SW480 (cell line): ENCODE data around the gene IFIH1.

Source experiments
- DNase-seq: peaks from one replicate; pipeline ENCODE4 v3.0.0-alpha.2; 2016; ENCODE audit warnings: low spot score

Gene IFIH1

DNA sequence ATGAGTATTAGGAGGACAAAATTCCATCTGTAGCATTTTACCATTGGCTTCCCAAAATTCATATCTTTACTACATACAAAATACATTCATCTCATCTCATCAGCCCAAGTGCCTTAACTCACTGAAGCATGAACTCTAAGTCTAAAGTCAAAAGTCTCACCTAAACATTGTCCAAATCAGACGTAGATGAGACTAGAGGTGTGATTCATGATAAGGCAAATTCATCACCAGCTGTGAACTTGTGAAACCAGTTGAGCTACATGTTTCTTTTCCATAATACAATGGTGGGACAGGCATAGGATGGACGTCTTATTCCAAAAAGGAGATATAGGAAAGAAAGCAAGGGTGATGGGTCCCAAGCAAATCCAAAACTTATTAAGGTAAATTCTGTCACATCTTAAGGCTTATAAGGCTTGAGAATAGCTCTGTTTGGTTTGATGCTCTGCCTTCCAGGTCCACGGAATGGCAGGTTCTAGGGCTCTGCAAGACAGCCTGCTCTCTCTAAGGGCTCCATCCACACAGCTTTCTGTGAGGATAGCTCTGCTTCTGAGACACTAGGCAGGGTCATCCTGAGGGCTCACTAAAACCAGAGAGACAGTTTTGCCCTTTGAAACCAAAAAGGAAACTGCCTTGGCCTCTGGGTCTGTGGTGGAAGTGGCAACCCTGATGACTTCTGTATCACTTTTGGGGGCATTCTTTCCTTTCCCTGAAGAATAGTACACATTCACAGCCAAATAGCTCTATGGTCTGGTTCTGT lies 9.6 kb downstream of the IFIH1 start:
- no peak for DNase-seq

DNA sequence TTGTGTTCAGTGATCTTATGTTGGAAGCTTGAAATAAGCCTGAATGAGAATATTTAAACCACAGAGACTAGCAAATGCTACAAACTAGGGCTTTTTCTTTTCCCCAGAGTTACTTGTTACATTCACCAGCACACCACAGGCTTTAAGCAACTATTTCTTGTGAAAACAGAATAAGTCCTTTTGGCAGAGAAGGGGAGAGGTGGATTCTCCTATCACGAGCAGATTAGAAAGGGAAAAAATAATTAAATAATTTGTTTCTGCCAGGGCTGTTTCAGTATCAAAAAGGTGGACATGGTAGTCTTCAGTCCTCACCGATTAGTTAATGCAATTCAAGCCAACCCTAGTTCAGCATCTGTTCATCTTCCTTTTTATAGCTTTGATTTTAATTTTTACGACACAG lies 12.6 kb downstream of the IFIH1 start:
- DNase-seq, result no peak

DNA sequence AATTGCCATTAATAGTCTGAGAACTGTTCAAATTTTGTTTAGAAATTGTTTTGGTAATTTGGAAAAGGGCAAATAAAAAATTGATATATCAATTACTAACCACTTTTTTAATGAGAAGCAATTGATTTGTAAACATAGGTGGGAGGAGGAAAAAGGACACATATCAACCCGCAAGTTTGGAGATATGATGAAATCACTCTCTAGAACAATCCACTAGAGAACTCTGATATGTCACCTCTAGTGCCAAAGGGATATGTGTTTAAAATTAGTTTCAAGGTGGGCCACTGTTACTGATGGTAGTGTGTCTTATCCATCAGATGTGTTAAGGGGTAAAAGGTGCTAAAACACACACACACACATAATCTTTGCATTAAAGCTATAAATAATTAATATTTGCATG lies 16.6 kb downstream of the IFIH1 start:
- DNase-seq, result no peak

DNA sequence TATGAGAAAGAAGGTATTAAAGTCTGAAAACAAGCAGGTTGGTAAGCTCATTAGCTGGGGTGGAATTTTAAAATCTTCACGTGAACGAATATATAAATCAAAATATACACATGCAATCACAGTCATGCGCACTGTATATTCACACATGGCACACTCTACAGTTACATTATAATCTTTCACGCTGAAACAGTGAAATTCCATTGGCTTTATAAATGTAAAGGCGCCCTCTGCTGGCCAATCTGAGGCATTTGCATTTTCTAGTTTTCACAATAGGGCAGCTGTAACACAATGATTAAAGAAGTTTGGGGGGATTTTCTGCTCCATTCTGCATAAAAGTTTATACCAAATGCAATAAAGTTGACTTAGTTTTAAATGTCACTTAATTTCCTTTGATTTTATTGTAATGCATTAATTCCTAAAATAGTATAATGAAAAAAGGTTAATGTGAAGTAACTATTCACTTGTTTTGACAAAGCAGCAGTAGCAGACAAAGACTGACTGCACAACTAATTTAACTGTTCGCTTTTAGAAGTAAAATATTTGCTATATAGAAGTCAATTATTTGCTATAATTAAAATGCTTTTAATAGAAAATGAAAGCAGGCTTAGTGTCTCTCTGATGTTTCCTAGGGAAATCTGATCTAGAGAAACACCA lies 17.2 kb downstream of the IFIH1 start:
- DNase-seq, result peak; percentile 62

DNA sequence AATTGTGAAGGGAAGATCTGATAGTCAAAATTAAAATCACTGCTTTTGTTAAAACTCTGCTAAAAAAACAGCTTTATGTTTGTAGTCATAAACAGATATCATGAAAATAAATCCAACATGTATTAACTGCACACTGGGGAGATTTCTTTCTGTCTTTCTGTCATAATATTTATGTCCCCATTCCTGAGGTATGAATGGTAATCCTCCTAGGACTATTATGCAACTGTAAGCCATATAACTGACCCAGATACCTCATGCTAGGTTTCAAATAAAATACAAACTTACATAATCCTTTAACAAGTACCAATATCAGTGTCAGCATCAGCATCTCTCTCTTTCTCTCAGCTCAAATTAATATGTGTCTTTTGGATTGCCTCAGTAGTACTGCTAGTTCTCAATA lies 18.2 kb downstream of the IFIH1 start:
- DNase-seq, result no peak

DNA sequence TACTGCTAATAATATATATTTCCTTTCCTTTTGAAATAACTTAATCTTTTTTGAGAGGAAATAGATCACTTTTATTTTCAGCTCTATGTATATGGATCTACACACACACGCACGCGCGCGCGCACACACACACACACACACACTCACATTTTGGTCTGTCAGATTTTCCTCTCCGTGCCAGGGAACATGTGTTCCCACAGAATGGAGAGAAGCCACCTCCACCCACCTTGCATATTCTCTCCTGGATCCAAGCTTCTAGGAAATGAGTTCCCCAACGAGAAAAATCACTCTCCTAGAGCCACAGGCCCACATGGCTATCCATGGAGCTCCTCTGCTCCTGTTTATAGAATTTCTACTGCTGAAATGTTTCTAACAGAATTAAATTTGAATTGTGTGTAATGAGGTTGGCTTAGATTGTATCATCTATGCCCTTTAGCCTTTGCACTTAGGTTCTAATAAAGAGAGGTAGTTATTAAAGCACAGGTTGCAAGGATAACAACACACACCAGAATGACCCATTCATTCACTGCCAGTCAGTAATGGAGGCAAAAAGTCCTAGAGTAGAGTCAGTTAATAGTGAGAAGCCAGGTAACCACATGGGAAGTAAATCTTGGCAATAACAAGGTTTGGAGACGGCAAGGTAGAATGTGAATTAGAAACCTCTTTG lies 19.7 kb downstream of the IFIH1 start:
- no peak for DNase-seq

DNA sequence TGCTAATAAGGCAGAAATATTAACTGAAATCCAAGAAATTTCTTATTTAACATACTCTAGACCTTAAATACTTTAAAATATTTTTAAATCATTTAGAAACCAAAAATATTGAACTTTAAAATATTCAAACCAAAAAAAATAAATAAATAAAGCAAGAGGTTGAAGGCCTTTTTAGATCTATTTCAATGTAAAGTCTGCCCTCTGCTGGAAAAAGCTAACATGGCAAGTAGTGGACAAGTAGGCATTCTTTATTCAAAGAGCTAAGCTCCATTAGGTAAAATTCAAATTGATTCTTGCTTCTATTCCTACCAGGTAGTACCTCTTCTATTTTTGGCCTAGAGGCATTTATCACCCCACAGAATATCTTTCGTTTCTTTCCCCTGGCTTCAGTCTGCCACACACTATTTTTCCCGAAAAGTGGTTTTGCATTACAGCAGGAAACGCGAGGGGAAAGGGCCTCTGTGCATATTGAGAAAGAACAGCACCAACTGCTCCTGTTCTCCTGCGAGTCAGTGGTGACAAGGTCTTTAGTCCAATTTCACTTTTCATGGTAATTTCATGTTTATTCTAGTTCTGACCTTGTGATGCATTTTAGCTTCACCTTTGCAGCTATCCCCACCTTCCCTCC lies 20.4 kb downstream of the IFIH1 start:
- peak; percentile 79 for DNase-seq

DNA sequence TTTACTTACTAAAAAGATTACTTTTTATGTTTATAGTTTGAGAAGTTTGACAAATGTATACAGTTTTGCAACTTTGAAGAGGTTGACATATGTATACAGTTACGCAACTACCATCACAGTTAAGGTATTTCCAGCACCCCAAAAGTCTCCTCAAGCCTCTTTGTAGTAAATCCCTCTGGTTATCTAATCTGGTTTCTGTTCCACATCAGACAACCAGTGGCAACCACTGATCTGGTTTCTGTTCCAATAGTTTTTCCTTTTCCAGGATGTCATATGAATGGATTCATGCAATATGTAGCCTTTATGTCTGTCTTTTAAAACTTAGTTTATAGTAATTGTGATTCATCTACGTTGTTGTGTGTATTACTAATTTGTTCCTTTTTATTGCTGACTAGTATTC lies 23.5 kb downstream of the IFIH1 start:
- no peak for DNase-seq

DNA sequence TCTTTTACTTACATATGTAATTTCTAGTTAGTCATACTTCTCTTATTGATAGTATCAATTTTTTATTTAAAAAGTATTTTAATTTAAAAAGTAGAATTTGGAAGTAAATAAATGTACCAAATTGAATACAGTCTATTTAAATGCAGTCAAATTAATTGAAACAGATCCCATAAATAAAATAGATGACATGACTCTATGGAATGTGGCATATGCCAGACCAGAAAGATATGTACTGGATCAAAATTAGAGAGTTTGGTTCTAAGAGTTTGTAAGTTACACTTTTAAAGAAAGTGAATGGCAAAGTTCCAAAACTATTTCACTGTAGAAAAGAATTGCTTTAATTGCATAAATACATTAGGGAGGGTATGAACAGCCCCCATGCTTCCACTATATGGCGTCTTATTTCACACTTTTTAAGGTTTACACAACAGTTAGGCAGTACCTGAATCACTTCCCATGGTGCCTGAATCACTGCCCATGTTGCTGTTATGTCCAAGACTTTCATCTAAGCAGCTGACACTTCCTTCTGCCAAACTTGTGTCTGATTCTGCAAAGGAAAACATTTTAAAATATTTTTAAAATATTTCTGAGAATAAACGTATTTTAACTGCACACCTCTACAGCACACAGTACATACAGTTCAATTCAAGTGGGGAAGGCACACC lies 25.2 kb downstream of the IFIH1 start:
- no peak for DNase-seq

DNA sequence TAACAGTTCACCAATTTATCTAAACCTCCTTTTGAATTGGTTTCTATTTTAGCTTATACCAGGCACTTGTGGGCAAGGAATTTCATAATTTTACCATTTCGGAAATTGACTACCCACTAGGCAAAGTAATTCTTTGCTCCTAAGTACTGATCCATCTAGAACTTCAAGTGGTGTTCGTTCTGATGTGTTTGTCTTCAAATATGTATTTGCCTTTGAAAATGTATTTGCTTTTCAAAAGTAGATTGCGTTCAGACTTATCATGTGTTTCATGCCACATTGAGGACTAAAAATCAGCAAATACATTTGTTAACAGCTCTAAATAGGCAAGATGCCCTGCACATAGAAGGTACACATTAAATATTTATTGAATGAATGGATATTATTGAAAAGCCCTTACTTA lies 26.7 kb downstream of the IFIH1 start:
- no peak for DNase-seq

DNA sequence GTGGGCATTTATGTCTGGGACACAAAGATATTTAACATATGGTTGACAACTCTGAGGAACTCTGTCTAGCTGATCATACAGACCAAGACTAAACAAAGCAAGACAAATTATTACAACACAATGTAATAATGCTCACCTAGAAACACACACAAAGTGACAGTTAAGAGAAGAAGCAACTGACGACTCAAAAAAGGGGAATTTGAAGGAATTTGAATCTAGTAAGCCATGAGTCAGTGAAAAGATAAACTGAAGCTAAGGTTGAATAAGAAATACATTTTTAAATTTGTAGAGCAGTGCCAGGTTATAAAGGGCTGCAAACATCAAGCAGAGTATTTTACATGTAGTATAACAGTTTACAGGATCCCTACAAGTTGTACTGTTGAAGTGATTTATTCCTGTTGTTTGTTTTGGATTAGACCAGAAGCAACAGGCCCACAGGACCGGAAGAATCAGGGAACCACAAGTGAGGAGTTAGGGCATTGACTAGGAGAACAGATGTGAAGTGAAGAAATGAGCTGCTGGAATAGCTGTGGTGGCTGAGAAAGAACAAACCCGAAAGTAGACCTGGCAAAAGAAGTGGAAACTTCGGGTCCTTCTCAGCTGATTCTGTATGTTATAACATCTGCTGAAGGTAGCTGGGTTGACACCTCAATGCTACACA lies 35.6 kb downstream of the IFIH1 start:
- no peak for DNase-seq

DNA sequence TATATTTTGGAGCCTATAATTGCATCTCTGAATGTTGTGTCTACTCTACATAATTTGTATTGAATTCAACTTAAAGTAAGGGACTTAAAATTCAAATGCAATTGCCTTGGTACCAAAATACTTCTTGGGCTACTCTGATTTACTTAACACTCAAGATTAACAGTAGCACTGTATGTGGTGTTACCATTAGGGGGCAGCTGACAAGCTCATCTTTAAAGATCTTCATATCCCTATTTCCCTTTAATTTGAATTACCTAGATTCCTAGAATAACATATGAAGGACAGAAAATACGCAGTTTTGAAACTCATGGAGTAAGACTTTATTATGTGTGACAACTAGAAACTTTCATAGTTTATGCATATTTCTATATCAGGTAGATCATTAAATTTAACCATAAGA lies 37.8 kb downstream of the IFIH1 start:
- no peak for DNase-seq

DNA sequence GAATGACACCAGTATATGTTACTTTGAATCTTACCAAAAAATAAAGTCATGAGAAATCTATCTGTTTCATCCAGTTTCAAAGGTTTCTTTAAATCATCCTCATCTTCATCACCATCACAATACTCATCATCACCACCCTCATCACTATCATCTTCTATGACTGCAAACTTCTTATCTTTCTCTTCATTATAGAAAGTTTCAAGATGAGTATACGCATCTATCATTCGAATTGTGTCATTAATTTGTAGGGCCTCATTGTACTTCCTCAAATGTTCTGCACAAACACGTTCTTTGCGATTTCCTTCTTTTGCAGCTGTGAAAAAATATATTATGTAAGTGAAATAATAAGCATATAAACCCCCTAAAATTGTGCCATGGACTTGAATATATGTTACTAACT lies 41.1 kb downstream of the IFIH1 start:
- no peak for DNase-seq

DNA sequence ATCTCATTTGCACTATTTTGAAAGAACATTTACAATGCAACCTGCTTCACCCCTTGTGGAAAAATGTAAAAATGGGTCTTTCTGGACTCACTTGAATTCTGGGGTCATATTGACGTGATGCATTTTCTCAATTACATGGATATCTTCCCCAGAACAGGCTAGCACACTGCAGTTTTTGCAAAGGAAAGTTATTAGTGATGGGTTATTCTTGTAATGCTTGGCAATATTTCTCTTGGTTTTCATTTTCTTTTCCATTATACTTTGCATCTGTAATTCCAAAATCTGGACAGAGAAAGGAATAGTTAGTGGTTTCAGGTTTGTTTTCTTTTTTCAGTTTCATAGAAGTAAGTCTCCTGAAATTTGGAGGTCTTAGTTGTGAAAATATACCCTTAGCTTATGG lies 50.5 kb downstream of the IFIH1 start:
- no peak for DNase-seq

DNA sequence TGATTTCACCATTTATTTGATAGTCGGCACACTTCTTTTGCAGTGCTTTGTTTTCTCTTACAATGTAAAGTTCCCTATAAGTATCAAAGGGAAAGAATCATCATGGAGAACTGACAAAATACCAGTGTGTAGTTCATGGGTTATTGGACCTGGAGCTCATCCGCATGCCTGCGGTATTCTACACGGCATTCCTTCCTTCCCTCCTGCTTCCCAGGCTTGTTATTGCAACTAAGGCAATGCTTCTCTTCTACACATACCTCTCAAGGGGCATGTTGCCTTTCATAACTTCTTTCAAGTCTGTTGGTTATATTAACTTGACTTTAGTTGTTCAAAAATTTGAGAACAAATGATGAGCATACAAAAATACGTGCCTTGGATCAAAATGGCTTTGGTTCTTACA lies 51.0 kb downstream of the IFIH1 start:
- DNase-seq, result no peak

DNA sequence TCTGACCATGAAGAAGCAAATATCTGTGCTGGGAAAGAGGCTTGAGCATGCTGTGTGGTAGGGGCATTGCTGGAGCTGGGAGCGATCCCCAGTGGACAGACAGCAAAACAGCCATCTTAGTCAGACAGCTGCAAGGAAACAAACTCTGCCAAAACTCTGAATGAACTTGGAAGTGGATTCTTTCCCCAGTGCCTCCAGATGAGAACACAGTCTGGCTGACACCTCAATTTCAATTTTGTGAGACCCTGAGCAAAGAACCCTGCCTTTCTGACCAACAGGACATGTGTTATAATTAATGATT lies 52.1 kb downstream of the IFIH1 start:
- no peak for DNase-seq

DNA sequence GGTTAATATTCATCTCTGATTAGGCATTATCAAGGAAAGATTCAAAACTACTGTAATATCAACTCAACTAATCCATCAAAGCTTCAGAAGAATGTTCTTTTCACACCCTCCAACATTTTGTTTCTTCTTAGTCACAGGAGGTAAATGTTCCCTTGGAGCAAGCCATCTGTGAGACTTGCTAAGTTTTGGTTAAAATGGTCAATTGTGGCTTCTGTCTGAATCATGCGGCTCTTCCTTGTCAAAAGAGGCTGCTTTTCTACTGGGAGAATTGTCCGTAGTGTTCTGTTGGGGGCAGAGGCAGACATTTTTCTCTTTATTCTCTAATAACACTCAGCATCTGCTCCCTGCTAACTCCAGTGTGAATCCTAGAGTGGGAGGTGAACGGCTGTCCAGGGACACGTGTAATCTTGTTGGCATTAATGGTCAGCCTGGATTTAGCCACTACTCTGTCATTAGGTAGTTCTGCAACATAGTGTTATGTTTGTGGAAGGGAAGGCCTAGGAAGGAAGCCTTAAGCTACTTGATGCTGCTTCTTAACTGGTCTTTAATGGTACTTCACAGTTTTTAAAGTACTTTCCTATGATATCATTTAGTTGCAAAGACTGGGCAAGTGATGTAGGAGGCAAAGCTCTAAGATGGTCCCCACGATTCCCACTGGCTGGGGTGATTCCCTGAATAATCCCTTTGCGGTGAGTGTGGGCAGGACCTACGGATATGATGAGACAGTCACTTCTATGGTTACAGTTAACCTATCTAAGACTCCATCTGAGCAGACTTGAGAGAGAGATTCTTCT lies 52.6 kb downstream of the IFIH1 start:
- no peak for DNase-seq

DNA sequence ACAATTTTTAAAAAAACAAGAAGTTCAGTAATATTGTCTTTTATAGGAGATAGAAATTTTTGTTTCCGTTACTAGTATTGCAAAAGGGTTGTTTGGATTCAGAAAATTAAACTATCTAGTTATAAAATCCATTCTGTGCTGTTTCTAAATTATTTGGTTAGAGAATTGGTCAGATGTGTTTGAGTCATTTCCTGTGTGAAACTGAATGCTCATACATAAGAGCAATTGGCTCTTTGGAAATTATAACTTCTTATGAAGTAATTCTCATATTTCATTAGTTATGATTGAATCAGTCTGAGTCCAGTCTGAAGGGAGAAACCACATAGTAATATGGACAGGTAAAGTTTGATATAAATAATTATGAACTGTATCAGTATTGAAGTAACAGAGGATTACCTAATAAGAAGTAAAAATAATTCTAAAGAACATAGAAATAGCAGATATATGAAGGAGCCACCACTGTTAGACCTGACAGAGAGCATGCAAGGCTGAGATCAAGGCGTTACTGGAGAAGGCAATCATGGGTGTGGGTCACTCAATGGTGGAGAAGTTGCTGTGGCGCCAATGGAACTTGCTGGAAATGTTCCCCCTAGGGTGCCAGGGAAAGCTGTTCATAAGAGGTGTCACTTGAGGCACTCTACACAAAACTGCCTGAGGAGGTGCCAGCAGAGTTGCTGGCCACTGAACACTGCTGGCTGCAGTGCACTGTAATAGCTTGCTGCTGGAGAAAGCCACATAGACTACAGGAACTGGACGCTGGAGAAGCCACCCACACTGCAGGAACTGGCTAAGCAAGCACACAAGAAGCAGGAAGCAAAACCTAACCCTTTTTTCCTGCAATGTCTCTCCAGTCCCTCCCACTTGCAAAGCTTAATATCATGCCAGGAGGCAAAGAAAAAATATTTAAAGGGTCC lies 57.2 kb downstream of the IFIH1 start:
- DNase-seq, result peak; percentile 12

DNA sequence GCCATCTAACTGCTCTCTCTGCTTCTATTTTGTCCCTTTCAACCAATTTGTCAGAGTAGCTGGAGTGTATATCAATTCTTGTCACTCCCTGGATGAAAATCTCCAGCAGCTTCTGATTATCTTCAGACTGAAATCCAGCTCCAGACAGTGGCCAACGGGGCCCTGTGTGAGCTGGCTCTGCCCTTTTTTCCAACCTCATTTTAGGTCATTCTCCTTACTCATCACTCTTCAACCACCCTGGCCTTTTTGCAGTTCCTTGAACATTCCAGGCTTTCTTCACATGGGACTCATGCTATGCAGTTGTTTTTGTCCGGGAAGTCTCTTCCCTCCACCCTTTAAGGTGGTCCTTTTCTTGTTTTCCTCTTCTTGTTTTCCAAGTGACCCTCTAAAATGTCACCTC lies 59.8 kb downstream of the IFIH1 start:
- DNase-seq, result no peak

DNA sequence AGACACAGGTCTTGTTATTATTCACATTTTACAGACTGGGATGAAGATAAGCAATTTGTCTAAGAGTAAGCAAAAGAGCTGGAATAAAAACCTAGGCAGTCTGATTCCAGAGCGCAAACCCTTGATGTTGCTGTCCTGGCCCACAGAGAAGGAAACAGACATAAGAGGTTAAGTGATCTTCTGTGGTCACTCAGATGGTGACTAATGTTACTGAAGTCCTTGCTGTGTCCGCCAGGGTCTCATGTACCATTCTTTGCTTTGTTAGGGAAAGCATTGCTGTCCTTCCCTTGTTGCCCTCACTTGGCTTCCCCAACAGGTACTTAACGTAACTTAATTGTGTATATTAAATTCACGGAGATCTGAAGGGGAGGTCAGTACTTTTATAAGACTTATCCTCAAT lies 60.3 kb downstream of the IFIH1 start:
- no peak for DNase-seq
